Panc1 (cell line): Measurements from ENCODE around the gene CCND1. TPM values are rescaled to one million over a fixed set of nuclear protein-coding genes. Genes with fewer than 3 reads are reported as not detected.

ENCODE experiments used
- ATAC-seq: fragments of 200-7000 bp; cut with Tn5 transposase; 2 replicates; pipeline ENCODE4 v1.9.1; 2020; ENCODE audit warnings: mild to moderate bottlenecking, moderate library complexity
- BruUV-seq: library from RNA; stranded (reverse); fragments of 400-500 nt; replicated peaks from 2 replicates; lab custom pipeline; 2021; lab: Mats Ljungman, UMichigan
- CTCF ChIA-PET: fragments of 300-600 bp; sonication (Branson Sonifier 250); formaldehyde crosslinking; loops from one replicate; lab custom pipeline; 2022; ENCODE audit warnings: antibody characterized with exemption; lab: Charles Lee
- POLR2A ChIA-PET: fragments of 300-600 bp; sonication (Branson Sonifier 250); formaldehyde crosslinking; loops from one replicate; lab custom pipeline; 2022; ENCODE audit warnings: antibody characterized with exemption; lab: Charles Lee
- DNase-seq: peaks from one replicate; pipeline ENCODE4 v3.0.0-alpha.2; 2010; ENCODE audit warnings: low read depth, low spot score
- H3K27ac ChIP-seq: 2 replicates; pipeline ENCODE4 v1.5.1; 2011; ENCODE audit warnings: mild to moderate bottlenecking, low read length, inconsistent platforms
- H3K27me3 ChIP-seq: fragments of 200-500 bp; sonication (Bioruptor generic); 2 replicates; pipeline ENCODE4 v1.6.0; 2014; ENCODE audit warnings: low read length, inconsistent platforms; ENCODE audit not compliant: control insufficient read depth, insufficient read depth
- H3K36me3 ChIP-seq: fragments of 200-500 bp; sonication (Bioruptor generic); 2 replicates; pipeline ENCODE4 v1.5.1; 2014; ENCODE audit warnings: inconsistent platforms, mild to moderate bottlenecking, low read length, moderate library complexity; ENCODE audit not compliant: control insufficient read depth, insufficient read depth
- H3K4me1 ChIP-seq: 2 replicates; pipeline ENCODE4 v1.5.1; 2011; ENCODE audit warnings: inconsistent platforms, mild to moderate bottlenecking, low read length, moderate library complexity; ENCODE audit not compliant: control insufficient read depth, insufficient read depth
- H3K4me3 ChIP-seq, 2 experiments: 2 replicates each; pipeline ENCODE4 v1.5.1; 2011 to 2012; ENCODE audit warnings: low read depth in 2 of 2, low read length in 2 of 2, mild to moderate bottlenecking in 2 of 2, inconsistent platforms in 1 of 2, moderate library complexity in 1 of 2
- H3K9me3 ChIP-seq: fragments of 200-500 bp; sonication (Bioruptor generic); 2 replicates; pipeline ENCODE4 v1.5.1; 2014; ENCODE audit warnings: low read depth, mild to moderate bottlenecking, inconsistent platforms, low read length, moderate library complexity; ENCODE audit not compliant: control insufficient read depth, insufficient read depth
- CTCF ChIP-seq: fragments of 450-650 bp; IDR thresholded peaks from 2 replicates; pipeline ENCODE4 v1.5.1; 2017; ENCODE audit warnings: mild to moderate bottlenecking
- POLR2AphosphoS5 ChIP-seq: IDR thresholded peaks from 2 replicates; pipeline ENCODE4 v1.6.1; 2012; ENCODE audit warnings: mild to moderate bottlenecking, low read depth, low read length, moderate library complexity
- SIN3A ChIP-seq: IDR thresholded peaks from 2 replicates; pipeline ENCODE4 v1.6.1; 2012; ENCODE audit warnings: low read depth, mild to moderate bottlenecking, low read length, moderate library complexity, borderline replicate concordance; ENCODE audit not compliant: insufficient read depth
- TCF7L2 ChIP-seq: IDR thresholded peaks from 2 replicates; pipeline ENCODE4 v1.6.1; 2011; ENCODE audit warnings: mild to moderate bottlenecking, low read depth, low read length, inconsistent platforms
- in situ Hi-C: cut with HindIII; loops from 2 replicates; pipeline ENCODE4 v1.10.0; 2016; ENCODE audit warnings: low sequenced_read_pairs, low pct_unique_long_range_greater_than_20kb
- intact Hi-C: fragments of 100-400 bp; cut with micrococcal nuclease; formaldehyde crosslinking; loops from one replicate; pipeline ENCODE4 v1.10.0; 2022; ENCODE audit not compliant: unreplicated experiment
- total RNA-seq: library from RNA; stranded (reverse); gene quantifications from one replicate; pipeline ENCODE4 v1.2.1, GENCODE V29; 2021; ENCODE audit not compliant: unreplicated experiment
- TF ChIP-seq, protein P1 (sequence below), 2 experiments: IDR thresholded peaks; 2 replicates each; pipeline ENCODE4 v1.6.1; 2011 to 2012; ENCODE audit warnings: low read depth in 2 of 2, control low read depth in 1 of 2, low read length in 1 of 2, mild to moderate bottlenecking in 1 of 2, moderate library complexity in 1 of 2; ENCODE audit not compliant: insufficient read depth in 1 of 2

The CCND1 gene
- total RNA-seq, 1 experiment from 2014 or later: 259 TPM

DNA sequence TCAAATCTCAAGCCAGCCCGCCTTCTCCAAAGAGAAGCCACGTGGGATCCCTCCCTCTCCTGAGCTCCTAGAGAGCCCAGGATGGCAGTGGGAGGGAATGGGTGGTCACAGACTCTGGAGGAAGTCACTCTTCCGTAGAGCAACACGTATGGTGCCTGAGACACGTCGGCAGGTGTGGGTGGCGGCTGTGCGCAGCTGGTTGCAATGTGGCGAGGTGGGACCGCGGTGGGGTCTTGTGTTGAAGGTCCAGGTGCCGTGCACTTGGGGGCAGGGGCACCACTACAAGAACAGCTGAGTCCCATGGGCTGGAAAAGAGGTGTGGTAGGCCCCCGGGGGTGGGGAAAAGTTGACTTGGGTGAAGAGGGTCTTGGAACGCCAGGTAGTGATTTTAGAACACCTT, 13.4 kb upstream of the CCND1 start:
- in situ Hi-C loops: no loop called here
- ChIA-PET CTCF (no interaction called here), POLR2A (no interaction called here)
- Histone ChIP-seq H3K4me3 (no peak overlapping the region), H3K9me3 (no peaks in the 10 kb centered on the region), H3K27ac (no peak overlapping the region), H3K4me1 (no peaks in the 10 kb centered on the region), H3K27me3 (no peaks in the 10 kb centered on the region), H3K36me3 (no peaks in the 10 kb centered on the region)
- no peak for DNase-seq
- no TSS peak for BruUV-seq
- ATAC-seq: no peak
- TF ChIP-seq CTCF (no peak), POLR2AphosphoS5 (no peak), TCF7L2 (no peak), SIN3A (no peak)
- intact Hi-C loops: no loop called here

DNA sequence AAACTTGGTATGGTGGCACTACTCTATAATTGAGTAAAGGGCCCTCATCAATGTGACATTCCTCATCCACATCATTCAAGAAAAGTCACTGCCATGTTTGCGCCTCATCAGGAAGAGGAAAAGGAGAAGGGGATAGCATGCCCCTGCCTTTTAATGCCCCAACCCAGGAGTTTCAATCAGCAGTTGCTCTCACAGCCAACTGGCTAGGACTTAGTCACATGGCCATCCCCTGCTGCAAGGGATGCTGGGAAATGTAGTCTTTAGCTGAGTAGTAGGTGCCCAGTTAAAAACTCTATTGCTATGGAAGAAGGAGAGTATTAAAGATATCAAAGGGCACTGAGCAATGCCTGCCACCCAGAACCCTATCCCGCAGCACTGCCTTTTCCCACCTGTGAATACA, 10.9 kb upstream of the CCND1 start:
- TF ChIP-seq TCF7L2: no peak
- TF ChIP-seq SIN3A: no peak
- no peak for TF ChIP-seq POLR2AphosphoS5
- Histone ChIP-seq H3K9me3 (no peaks in the 10 kb centered on the region), H3K4me1 (peaks cover under 1% of the 10 kb centered on the region; the same call in 1 of the 2 replicates), H3K36me3 (no peaks in the 10 kb centered on the region), H3K27me3 (no peaks in the 10 kb centered on the region), H3K27ac (no peak overlapping the region), H3K4me3 (no peak overlapping the region)
- ChIA-PET POLR2A (interaction anchor here (0.6 to 0.7 kb wide), 2 partner anchors 513 to 968 kb away, joined by 6 to 10 read pairs; no protein-coding TSS in a partner anchor), CTCF (no interaction called here)
- peak; percentile 77; the same call in 1 of the 2 replicates for ATAC-seq
- intact Hi-C loops: no loop called here
- no peak for DNase-seq
- no TSS peak for BruUV-seq
- in situ Hi-C loops: no loop called here

DNA sequence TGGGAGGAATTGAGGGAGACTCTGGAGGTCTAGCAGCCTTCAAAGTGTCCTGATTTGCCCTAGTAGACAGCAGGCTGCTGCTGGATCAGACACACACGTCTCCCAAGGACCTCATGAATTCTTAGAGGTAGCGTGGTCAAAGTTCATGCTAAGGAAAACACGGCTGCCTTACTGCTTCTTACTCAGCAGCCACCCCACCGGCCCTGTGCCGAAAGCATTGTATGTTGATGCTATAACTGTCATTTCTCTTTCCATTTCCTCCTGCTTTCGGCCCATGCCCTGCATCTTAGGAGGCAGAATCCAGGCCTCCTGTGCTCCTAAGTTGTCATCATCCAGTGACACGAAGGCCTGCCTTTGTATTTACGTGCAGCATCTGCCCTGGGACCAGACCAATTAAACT, 10.5 kb upstream of the CCND1 start:
- no peaks in the 10 kb centered on the region for H3K27me3 ChIP-seq
- in situ Hi-C loops (no loop called here), intact Hi-C loops (no loop called here)
- no peaks in the 10 kb centered on the region for H3K9me3 ChIP-seq
- TF ChIP-seq SIN3A (no peak), TCF7L2 (no peak), POLR2AphosphoS5 (no peak), CTCF (no peak)
- TF ChIP-seq, protein P1, sequence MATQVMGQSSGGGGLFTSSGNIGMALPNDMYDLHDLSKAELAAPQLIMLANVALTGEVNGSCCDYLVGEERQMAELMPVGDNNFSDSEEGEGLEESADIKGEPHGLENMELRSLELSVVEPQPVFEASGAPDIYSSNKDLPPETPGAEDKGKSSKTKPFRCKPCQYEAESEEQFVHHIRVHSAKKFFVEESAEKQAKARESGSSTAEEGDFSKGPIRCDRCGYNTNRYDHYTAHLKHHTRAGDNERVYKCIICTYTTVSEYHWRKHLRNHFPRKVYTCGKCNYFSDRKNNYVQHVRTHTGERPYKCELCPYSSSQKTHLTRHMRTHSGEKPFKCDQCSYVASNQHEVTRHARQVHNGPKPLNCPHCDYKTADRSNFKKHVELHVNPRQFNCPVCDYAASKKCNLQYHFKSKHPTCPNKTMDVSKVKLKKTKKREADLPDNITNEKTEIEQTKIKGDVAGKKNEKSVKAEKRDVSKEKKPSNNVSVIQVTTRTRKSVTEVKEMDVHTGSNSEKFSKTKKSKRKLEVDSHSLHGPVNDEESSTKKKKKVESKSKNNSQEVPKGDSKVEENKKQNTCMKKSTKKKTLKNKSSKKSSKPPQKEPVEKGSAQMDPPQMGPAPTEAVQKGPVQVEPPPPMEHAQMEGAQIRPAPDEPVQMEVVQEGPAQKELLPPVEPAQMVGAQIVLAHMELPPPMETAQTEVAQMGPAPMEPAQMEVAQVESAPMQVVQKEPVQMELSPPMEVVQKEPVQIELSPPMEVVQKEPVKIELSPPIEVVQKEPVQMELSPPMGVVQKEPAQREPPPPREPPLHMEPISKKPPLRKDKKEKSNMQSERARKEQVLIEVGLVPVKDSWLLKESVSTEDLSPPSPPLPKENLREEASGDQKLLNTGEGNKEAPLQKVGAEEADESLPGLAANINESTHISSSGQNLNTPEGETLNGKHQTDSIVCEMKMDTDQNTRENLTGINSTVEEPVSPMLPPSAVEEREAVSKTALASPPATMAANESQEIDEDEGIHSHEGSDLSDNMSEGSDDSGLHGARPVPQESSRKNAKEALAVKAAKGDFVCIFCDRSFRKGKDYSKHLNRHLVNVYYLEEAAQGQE (IDR thresholded peaks at IDR 0.05; ENCODE audit: insufficient read depth in 1 of 2, low read depth in 2 of 2, low read length in 1 of 2): no peak
- ChIA-PET POLR2A (no interaction called here), CTCF (no interaction called here)
- H3K27ac ChIP-seq: no peak overlapping the region
- H3K4me3 ChIP-seq: no peak overlapping the region
- peaks cover 5% of the 10 kb centered on the region for H3K4me1 ChIP-seq
- no peaks in the 10 kb centered on the region for H3K36me3 ChIP-seq
- no TSS peak for BruUV-seq
- no peak for DNase-seq
- peak; percentile 8; the same call in 1 of the 2 replicates for ATAC-seq
